SH-SY5Y (cell line): ENCODE measurements around the gene NRIP1.

Source experiments
- GATA2 ChIP-seq: IDR thresholded peaks from 2 replicates; pipeline ENCODE4 v1.6.1; 2011; ENCODE audit warnings: mild to moderate bottlenecking, low read depth, low read length
- GATA3 ChIP-seq: IDR thresholded peaks from 2 replicates; pipeline ENCODE4 v1.6.1; 2011; ENCODE audit warnings: low read depth, mild to moderate bottlenecking, low read length, moderate library complexity

The NRIP1 gene

DNA sequence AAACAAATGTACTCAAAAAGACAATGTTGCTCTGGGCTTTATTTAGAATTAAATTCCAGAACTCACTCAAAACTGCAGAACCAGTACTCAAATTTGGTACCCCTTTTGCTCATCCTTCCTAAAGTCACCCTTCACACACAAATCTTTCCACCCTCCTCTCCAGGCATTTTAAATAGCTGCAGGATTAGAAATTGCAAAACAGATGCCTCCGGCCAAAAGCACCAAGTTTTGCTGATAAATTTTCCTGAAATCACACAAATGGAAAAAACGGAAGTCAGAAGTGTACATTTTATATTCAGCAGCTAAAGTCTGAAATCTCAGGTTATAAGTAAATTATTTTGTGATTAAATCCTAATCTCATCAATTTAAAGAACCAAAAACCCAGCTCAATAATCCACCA is 147.0 kb downstream of the NRIP1 start:
- TF ChIP-seq GATA3 = no peak
- no peak for TF ChIP-seq GATA2

DNA sequence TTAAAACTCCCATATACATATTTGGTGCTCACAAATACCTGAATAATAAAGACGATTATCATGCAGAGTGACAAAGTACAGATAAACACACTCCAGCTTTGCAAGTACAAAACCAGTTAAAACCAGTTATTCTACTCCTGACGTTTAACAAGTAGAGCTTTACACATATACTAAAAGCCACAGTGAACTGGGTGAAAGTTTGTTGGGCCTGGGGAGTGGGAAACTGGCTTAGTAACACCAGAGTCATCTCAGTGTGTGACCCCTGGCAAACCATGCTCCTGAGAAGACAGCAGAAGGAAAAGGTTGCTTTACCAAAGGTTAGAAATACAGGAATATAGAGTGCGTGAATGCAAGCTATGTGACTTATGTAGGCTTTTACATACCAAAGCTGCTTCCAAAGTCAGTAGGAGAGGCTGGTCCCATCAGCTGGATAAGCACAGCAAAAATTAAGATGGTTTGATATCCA is 148.1 kb downstream of the NRIP1 start:
- no peak for TF ChIP-seq GATA2
- no peak for TF ChIP-seq GATA3

DNA sequence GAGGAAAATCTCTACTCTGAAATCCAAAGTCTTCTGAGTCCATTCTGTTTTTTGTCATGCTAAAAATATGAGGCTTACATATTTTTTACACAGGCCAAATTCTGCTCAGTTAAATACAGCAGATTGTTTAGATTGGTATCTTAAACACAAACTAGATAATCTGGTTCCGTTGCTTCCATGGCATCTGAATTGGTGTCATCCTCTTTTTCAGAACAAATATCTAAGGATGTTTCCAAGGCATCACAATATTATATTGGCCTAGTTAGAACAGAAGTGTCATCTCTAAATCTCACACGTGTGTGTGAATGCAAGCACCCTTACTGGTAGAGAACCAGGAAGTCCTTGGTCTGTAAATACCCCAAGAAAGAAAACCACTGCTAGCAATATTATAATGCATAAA is 151.2 kb downstream of the NRIP1 start:
- TF ChIP-seq GATA3 (no peak), GATA2 (no peak)

DNA sequence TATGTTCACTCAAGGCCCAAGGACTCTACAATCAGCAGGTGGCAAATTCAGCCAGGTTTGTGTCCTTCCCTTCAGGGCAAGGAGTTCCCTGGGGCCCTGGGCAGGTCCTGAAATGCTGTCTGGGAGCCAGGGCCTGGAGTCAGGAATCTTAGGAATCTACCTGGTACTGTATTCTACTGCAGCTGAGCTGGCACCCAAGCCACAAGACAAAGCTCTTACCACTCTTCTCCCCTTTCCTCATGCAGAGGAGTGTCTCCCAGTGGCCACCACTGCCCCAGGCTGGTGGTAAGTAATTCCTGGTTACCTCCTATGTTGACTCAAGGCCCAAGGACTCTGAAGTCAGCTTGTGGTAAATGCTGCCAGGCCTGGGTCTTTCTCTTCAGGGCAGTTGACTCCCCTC is 153.4 kb downstream of the NRIP1 start:
- no peak for TF ChIP-seq GATA3
- TF ChIP-seq GATA2 = no peak
